ENCODE measurements around the gene SMIM28. TPM values are rescaled to one million over a fixed set of nuclear protein-coding genes. Genes with fewer than 3 reads are reported as not detected.

The SMIM28 gene
- polyA plus RNA-seq, 1 experiment, result not detected

- POLR2A ChIA-PET, result interaction anchor here (0.7 kb wide), 1 partner anchor 162 kb away, joined by 3 read pairs; no protein-coding TSS in a partner anchor
- DNase-seq (ENCODE audit: low read depth, low spot score), result peak; percentile 32
Observed at GRCh38 chr6:138410048-138410735, 32.5 kb downstream of the SMIM28 start.

GRCh38 chr6:138410972-138411880 lies 33.5 kb downstream of the SMIM28 start:
- Histone ChIP-seq H3K9me3 (ENCODE audit: control insufficient read depth, insufficient read depth, low read length) (no peaks in the 10 kb centered on the region), H3K4me3 (ENCODE audit: low read depth, low read length) (no peak overlapping the region), H3K27ac (ENCODE audit: low read depth, low read length) (no peak overlapping the region), H3K27me3 (ENCODE audit: control insufficient read depth, insufficient read depth, low read length) (no peaks in the 10 kb centered on the region)
- CTCF ChIA-PET, result interaction anchor here (0.6 to 1.4 kb wide), 5 partner anchors 17 to 355 kb away, joined by 3 to 6 read pairs (median 3); no protein-coding TSS in a partner anchor
- no peak for DNase-seq (ENCODE audit: low read depth, low spot score)
- POLR2A ChIA-PET, result no interaction called here
- TF ChIP-seq CTCF (IDR thresholded peaks at IDR 0.05; ENCODE audit: low read depth, low read length), result no peak

More at GRCh38 chr6:138410048-138410735, 32.5 kb downstream of the SMIM28 start:
- CTCF ChIA-PET, result interaction anchor here (0.9 to 1.4 kb wide), 5 partner anchors 19 to 301 kb away, joined by 3 to 6 read pairs (median 4); no protein-coding TSS in a partner anchor
- Histone ChIP-seq H3K27me3 (ENCODE audit: control insufficient read depth, insufficient read depth, low read length) (no peaks in the 10 kb centered on the region), H3K9me3 (ENCODE audit: control insufficient read depth, insufficient read depth, low read length) (no peaks in the 10 kb centered on the region), H3K27ac (ENCODE audit: low read depth, low read length) (peak overlapping the region; percentile 34), H3K4me3 (ENCODE audit: low read depth, low read length) (no peak overlapping the region)
- no peak for TF ChIP-seq CTCF (IDR thresholded peaks at IDR 0.05; ENCODE audit: low read depth, low read length)

GRCh38 chr6:138415125-138415524 lies 37.4 kb downstream of the SMIM28 start:
- no peak for TF ChIP-seq CTCF (IDR thresholded peaks at IDR 0.05; ENCODE audit: low read depth, low read length)
- ChIA-PET POLR2A (no interaction called here), CTCF (interaction anchor here (1.5 kb wide), 1 partner anchor 11 kb away, joined by 7 read pairs; the partner anchor contains the start of gene HEBP2)

GRCh38 chr6:138416206-138416605 lies 38.5 kb downstream of the SMIM28 start:
- Histone ChIP-seq H3K9me3 (ENCODE audit: control insufficient read depth, insufficient read depth, low read length) (no peaks in the 10 kb centered on the region), H3K27me3 (ENCODE audit: control insufficient read depth, insufficient read depth, low read length) (no peaks in the 10 kb centered on the region), H3K4me3 (ENCODE audit: low read depth, low read length) (no peak overlapping the region), H3K27ac (ENCODE audit: low read depth, low read length) (no peak overlapping the region)
- TF ChIP-seq CTCF (IDR thresholded peaks at IDR 0.05; ENCODE audit: low read depth, low read length), result no peak
- CTCF ChIA-PET, result no interaction called here
- POLR2A ChIA-PET, result no interaction called here
- no peak for DNase-seq (ENCODE audit: low read depth, low spot score)

More at GRCh38 chr6:138415125-138415524, 37.4 kb downstream of the SMIM28 start:
- DNase-seq (ENCODE audit: low read depth, low spot score), result no peak
- no peak overlapping the region for H3K27ac ChIP-seq (ENCODE audit: low read depth, low read length)
- H3K4me3 ChIP-seq (ENCODE audit: low read depth, low read length), result no peak overlapping the region
- no peaks in the 10 kb centered on the region for H3K9me3 ChIP-seq (ENCODE audit: control insufficient read depth, insufficient read depth, low read length)
- H3K27me3 ChIP-seq (ENCODE audit: control insufficient read depth, insufficient read depth, low read length), result no peaks in the 10 kb centered on the region

Data from AG04450 (cell line).